OCI-LY1 (cell line): Measurements from ENCODE around the gene CCDC187.

ENCODE experiments used
- CTCF ChIP-seq: fragments of 200-600 bp; sonication (generic), shearing (Covaris generic); IDR thresholded peaks from 2 replicates; pipeline ENCODE4 v1.5.1; 2017; ENCODE audit warnings: mild to moderate bottlenecking, antibody characterized with exemption, low read length, moderate library complexity, mixed read lengths
- EZH2 ChIP-seq: fragments of 200-600 bp; sonication (generic), shearing (Covaris generic); IDR thresholded peaks from 2 replicates; pipeline ENCODE4 v1.8.0; 2017; ENCODE audit warnings: borderline replicate concordance, mixed run types, mild to moderate bottlenecking, antibody characterized with exemption, low read length, moderate library complexity, mixed read lengths

- TF ChIP-seq CTCF (no peak), EZH2 (no peak)
Measured at GRCh38 chr9:136303825-136304416, at the start of gene CCDC187.
